Measurements from ENCODE around the gene NKX2-2.
A peak's percentile ranks its signal among the peaks of the same experiment; 100 is the strongest.

NKX2-2 gene

DNA sequence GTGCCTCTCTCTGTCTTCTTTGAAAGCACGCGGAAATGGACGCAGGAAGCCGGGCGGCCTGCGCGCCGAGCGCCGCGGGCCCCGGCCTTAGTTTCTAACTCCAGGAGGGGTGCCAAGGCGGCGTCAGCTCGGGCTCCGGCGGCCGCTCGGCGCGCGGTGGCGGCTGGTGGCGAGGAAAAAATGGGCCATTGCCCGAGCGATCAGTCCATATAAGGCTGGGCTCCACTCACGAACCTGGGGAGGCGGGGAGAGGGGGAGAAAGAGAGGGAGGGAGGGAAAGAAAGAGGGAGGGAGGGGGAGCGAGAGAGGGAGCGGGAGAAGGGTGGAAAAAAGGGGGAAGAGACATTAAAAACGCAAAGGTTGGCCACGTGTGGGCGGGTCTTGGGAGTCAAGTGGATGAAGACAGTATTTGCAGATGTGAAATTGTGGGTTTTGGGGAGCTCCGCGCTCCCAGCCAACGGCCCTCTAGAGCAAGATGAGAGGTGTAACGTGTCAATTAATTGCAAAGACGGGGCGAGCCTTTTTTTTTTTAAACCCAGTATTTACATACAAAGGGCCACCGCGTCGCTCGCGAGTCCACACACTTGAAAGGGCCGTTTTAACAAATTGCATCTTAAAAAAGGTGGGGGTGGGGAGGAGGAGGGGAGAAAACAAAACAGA lies at the start of gene NKX2-2:
TSS of gene NKX2-2 (minus strand) at position 184 of the 660 bp plus-strand sequence. CDS start 395 bp downstream, outside the sequence.
- DNase-seq (ENCODE audit: low read depth in 2 of 2): no peak

DNA sequence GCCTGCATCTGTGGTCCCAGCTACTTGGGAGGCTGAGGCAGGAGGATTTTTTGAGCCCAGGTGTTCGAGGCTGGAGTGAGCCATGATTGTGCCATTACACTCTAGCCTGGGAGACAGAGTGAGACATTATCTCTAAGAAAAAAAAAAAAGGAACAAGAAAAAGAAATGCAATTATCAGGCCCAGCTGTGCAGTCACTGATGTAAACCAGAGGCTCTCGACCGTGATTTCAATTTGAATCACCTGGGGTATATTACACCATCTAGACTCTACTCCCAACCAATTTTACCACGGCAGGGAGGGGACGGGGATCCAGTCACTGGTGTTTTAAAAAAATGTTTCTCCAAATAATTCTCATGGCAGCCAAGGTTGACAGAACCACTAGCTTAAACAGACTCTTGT lies 48.8 kb upstream of the NKX2-2 start:
- DNase-seq (ENCODE audit: low read depth in 2 of 2): no peak

DNA sequence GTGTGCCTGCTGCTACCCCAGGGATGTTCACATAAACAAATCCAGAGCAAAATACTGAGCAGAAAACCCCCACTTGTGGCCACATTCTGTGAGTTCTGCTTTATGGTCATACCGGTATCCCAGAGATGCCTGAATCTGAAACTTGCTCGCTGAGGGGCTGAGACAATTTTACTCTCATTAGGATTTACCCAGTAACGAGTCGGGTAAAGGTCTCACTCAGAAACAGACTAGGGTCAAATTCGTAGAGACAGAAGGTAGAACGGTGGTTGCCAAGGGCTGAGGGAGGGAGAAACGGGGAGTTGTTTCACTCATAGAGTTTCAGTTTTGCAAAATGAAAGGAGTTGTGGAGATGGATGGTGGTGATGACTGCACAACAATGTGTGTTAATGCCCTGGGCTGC lies 45.4 kb upstream of the NKX2-2 start:
- no peak for DNase-seq (ENCODE audit: low read depth in 2 of 2)

DNA sequence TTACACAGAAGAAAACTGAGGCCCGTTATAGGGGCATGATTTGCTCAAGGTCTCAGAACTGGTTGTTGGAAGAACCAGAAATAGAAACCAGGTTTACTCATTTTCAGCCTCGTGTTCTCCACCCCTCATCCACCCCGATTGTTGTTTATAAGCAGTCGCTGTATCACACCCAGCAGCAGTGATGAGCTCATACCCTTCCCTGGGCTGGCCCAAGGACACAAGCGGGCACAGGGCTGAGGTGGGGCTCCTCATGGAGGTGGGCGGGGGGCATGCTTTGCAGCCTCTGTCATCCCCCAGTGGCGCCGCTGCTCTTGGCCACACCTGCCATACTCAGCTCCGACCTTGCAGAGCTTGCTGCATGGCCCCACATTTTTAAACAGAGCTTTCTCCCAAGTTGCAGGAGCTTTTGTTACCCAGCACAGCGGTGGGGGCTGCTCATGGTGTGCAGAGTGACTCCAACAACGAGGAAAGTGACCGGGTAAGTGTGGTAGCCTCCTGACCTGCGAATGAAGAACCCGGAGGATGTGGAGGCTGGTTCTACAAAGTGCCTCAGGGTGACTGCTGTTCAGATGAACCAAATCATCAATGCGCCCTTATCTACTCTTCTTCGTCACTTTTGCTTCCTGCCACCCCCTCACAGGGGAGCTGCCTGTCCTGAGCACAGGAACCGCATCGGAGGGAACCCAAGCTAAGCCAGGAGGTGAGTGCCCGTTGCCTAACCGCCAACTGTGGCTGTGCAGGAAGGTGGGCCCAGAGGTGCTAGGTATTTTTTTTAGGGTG lies 43.6 kb upstream of the NKX2-2 start:
- peak in 1 of 2 donors; percentile 10 for DNase-seq (ENCODE audit: low read depth in 2 of 2)

DNA sequence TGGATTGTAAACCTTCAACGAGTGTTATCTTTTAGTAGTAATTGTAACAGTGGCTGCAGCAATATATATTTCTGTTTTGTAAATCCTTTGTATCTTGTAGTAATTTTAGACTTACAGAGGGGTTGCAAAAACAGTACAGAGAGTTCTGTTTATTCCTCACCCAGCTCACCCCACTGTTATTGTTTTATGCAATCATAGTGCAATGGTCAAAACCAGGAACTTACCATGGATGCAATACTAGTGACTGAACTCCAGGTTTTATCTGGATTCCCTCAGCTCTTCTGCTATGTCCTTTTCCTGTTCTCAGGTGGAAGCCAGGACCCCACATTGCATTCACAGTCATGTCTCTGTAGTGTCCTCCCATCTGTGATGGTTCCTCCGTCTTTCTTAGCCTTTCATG lies 42.5 kb upstream of the NKX2-2 start:
- no peak for DNase-seq (ENCODE audit: low read depth in 2 of 2)

DNA sequence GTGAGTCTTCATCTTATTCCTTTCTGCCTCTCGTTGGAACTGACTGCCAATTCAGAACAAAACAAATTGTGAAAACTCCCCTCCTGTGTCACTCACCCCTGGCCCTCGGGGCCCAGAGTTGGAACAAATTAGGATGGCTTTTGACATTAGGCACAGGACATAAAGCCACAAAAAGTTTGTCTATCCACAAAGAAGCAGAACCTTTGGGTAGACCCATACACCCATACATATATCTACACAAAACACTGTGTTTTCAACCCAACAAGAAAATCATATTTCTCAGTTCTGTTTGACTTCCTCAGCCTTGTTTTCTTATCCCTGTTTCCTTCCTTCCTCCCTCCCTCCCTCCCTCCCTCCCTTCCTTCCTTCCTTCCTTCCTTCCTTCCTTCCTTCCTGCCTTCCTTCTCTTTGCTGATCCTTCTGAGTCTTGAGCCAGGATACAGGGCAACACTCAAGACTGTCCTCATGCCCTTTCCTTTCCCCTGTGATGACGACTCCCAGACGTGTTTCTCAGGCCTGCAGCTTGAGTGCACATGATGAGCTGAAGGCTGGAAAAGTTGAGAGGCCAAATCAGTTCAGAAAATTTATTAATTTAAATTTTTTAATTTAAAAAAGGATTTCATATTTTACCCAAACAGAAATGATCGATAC lies 41.7 kb upstream of the NKX2-2 start:
- no peak for DNase-seq (ENCODE audit: low read depth in 2 of 2)

DNA sequence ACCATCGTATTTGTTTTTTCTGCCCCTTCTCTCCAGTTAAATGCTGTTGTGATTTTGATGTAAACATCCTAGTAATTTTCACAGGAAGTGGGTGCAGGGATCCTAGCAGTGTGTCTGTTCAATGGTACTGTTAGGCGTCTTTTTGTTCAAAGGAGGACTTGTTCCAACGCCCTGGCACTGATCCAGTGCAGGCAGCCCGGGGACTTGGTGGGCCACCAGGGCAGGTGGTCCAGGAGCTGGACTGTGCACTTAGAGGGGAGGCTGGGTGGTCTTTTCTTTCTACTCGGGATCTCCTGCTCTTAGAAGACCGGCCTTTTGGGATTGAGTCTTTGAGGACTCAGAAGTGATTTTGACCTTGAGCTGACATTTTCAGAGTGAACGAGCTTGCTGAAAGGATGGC lies 41.1 kb upstream of the NKX2-2 start:
- DNase-seq (ENCODE audit: low read depth in 2 of 2): no peak

DNA sequence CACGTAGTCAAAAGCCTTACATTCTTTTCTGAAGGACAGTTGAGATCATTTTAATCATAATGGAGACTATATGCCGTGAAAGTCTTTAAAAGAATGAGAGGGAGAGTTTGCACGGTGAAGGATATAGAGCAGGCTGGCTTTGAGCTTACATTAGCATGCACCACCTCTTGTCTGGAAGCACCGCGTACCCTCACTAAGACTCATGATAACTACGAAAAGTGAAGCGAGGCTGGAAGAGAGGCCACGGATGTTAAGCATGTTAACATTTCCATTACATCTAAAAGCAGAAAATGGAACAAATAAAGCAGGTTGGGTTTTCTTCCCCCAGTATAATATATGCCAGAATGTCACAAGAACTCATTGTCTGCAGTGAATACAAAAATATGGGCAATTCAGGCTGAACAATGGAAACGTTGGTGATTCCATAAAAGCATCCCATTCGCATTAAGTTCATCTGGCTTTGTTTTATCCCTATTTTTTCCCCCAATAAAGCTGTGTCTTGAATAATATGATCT lies 40.6 kb upstream of the NKX2-2 start:
- DNase-seq (ENCODE audit: low read depth in 2 of 2): no peak

DNA sequence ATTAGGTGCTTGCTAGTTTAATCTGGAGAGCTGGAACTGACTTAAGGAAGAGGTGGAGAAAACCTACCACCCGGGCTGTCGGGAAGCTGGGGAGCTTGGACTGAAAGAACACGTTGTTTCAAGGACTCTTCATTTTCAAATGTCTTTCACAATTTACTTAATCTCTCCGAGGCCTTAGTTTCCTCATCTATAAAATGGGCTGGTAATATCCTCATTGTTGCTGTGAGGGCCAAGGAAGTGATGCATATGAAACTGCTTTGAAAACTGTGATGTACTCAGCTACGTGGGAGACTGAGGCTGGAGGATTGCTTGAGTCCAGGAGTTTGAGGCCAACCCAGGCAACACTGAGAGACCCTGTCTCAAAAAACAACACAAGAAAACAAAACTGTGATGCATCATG lies 36.7 kb upstream of the NKX2-2 start:
- no peak for DNase-seq (ENCODE audit: low read depth in 2 of 2)

DNA sequence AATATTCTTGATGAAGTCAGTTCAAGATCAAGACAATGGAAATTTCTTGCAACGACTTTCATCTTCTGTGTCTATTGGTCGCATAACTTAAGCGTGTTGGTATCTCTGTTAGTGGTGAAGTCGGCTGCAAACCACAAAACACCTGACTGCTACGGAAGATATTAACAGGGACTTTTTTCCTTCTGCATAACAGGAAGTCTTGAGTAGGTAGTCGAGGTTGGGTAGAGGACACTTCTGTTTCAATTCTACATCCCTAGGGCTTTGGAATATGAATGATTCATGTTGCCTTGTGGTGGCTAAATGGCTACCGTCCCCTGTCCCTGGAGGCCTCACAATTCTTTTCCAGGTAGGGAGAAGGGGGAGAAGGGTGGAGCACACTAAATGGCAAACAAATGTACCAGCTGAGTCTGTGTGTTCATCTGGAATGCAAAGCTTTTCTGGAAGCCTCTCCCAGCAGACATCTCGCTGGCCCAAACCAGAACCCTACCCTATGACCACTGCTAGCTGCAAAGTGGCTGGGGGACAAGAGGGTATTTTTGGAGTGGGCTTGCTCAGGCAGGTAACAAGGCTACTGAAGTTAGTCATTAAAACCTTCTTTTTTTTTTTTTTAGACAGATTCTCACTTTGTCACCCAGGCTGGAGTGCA lies 34.6 kb upstream of the NKX2-2 start:
- peak in 1 of 2 donors; percentile 34 for DNase-seq (ENCODE audit: low read depth in 2 of 2)

DNA sequence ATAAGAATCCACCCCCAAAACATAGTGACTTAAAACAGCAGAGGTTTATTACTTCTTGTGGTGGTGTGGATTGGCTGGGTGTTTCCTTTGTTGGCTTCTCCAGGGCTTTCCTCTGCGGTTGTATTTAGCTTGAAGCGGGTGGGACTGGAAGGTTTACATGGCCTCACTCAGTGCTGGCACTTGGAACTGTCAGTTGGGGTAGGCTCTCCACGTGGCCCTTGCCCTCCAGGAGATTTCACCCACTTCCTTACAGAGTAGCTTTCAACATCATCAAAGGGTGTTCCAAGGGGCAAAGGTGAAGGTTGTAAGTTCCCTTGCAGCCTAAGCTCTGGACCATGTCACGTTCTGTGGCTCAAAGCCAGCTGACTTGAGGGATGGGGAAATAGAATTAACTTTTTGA lies 32.5 kb upstream of the NKX2-2 start:
- DNase-seq (ENCODE audit: low read depth in 2 of 2): no peak

DNA sequence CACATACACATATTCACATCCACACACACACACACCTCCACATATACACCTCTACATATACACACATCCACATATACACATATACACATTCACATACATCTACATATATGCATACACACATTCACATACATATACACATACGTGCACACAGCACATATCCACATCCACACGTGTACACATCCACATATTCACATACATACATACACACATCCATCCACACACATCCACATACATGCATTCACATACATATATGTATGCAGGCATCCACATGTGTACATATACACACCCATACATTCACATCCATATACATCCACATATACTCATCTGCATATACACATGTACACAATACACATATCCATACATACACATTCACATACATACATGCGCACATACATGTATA lies 25.6 kb upstream of the NKX2-2 start:
- DNase-seq (ENCODE audit: low read depth in 2 of 2): no peak

DNA sequence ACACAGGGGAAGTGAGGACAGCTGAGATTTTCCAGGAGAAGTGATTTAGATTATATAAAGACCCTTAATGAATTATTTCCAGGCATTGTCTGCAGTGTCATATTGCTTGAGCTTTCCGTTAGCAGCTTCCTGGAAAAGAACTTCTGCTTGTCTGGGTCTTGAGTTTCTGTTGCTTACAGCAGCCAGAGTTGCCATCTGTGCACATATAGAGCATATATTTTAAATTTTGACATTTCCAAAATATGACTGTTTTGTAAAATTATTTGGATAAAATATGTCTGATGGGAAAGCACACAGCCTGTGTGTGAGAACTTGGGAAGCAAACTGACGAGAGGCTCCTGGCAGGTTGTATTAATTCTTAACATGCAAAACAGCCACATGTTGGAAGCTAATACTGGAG lies 21.0 kb upstream of the NKX2-2 start:
- DNase-seq (ENCODE audit: low read depth in 2 of 2): no peak

DNA sequence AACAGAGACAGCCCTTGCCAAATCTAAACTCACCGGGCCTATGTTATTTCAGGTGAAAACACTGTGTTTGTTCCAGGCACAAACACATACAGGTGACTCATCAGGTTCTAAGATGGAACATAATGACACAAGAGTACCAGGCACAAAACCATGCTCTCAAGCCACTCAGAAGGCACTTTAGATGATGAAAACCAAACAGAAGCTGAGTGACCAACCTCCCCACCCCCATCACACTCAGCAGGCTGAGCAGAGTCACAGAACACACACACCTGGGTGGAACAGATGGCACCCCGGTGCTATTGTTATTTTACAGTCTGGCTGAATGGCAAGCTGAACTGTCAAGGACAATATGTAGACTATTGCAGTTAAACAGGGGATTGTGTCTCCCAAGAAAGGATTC lies 20.6 kb upstream of the NKX2-2 start:
- DNase-seq (ENCODE audit: low read depth in 2 of 2): no peak

DNA sequence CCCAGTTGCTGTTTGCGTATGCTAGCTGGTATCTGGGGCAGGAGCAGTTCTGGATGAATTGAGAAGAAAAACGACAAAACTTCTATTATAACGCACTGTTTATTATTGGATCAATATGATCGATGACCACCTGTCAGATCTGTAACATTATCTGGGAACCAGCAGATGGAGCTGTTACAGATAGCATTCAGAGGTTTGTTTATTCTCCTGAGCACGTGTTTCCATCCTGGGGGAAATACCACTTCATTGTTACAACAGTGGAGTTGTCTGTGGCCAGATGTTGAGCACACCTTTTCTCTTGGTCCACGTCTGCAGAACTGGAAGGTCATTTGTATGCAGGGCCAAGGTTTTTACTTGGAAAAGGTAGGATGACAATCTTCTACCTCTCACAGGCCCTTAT lies 16.0 kb upstream of the NKX2-2 start:
- DNase-seq (ENCODE audit: low read depth in 2 of 2): no peak

DNA sequence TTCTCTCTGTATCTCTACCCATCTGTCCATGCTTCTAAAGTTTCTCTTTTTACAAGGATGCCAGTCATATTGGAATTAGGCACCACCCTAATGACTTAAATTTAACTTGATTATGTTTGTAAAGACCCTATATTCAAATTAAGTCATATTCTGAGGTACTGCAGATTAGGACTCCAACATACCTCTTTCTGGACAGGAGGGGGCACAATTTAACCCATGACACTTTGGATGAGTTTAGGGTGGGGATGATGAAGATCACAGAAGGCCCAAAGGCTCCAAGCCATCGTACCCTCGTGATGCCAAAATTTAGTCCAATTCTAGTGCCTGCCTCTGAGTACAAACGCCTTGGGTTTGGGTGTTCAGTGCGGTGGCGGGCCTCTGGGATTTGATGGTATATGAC lies 15.0 kb upstream of the NKX2-2 start:
- no peak for DNase-seq (ENCODE audit: low read depth in 2 of 2)

DNA sequence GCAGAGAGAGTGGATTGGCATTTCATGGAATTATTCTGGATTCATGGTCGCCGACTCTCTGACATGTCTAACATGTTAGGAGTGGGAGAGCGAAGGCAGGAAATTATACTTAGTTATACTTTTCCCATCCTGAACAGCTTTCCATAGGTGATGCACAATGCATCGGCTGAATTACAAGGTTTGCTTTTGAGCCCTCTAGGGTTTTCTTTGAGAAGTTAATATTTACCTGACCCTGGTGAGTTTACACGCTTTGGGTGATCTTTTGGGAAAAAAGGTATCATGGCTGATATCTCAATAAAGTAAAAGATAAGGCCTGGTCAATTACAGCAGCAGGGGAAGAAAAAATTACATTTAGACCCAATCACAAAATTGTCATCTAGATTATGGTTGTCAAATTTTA lies 14.0 kb upstream of the NKX2-2 start:
- no peak for DNase-seq (ENCODE audit: low read depth in 2 of 2)

DNA sequence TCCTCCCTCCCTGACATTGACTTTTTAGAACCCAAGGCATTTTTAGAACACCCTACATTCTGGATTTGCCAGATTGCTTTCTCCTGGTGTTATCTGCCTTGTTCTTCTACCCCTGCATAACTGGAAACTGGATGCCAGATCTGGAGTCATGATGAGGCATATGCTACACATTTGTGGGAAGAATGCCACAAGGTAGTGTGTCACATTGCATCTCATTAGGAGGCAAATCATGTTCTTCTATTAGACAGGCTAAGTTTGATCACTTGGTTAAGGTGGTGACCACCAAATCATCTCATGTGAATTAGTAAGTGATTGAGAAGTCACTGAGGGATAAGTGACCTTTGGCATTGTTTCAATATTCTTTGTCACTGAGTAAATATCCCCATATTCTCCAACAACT lies 12.9 kb upstream of the NKX2-2 start:
- DNase-seq (ENCODE audit: low read depth in 2 of 2): no peak

DNA sequence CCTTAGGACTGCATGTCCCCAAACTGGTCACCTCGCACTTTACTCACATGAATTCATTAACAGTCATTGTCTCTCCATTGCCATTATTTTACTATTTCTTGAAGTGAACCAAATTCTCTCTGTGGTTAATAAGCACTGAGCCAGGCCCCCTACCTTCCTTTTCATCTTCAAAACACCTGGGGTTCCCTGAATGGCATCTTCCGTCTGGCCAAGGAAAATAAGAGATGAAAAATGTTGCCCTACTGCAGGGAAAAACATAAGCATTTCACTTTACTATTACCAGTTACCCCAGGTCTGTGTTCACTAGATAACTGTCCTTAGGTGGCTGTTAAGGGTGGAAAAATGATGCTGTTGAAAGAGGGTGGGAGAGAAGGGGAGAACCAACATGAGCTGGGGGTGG lies 10.0 kb upstream of the NKX2-2 start:
- no peak for DNase-seq (ENCODE audit: low read depth in 2 of 2)

DNA sequence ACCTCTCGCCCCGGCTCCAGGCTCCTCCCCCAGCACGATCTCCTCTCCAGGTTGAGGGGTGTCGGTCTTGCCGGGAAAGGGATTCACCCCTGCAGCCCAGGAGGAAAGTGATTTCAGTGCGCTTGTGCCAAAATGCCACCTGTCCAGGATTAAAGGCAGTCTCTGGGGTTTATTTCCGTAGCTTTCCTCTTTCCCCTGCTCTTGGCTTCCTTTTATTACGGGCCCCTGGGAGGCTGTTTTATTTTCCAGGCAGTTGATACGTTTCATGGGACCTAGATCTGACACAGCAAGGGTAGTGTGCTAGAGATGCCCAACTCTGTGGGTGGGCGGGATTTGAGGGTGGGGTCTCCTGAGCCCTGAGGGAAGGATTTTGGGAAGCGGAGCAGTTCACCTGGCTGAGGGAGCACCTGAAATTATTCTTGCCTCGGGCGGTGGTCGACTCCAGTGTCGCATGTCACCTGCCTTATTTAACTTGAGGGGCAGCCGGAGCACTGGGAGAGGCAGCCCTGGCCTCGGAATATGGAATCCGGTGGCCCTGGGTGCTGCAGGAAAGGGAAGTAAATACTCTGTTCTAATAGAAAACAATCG lies 9.5 kb upstream of the NKX2-2 start:
- DNase-seq (ENCODE audit: low read depth in 2 of 2): no peak

DNA sequence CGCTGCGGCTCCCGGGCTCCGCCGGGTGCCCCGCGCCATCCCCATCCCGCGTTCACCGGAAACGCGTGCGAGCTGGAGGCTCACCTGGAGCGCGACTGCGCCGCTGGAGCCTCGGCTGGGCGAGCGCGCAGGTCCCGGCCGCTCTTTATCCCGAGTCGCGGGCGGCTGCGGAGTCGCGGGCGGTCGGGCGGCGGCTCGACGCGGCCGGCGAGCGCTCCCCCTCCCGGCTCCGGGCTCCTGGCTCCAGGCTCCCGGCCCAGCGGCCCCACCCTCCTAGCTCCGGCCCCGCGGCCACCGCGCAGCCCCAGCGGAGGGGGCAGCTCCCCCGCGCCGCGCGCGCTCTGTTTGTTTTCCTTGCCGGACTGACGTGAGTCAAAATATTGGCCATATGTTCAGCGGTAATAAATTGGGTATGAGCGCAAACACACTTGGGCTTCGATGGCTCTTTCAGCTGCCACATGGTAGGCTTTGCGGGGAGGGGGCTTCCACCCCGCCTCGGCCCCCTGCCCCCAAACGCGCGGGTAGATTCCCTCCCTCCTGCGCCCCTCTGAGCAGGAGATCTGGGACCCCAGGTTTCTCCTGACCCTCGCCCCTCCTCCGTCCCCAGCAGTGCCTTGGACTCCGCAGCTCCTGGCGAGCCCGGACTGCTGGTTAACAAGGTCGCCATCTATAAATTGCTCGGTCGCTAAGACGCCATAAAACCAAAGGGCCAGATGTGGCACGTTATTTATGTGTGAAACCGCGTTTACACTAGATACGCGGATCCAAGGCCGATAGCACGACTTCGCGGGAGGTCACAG lies 8.8 kb upstream of the NKX2-2 start:
- no peak for DNase-seq (ENCODE audit: low read depth in 2 of 2)
